Activated CD4-positive, alpha-beta T cell treated with anti-CD3 and anti-CD28 coated beads, Interleukin-2, amount 50 U/mL, for 16 hours (primary cell): ENCODE data around the gene MAP3K20.

Experiments used
- DNase-seq: peaks from one replicate; pipeline ENCODE4 v3.0.0-alpha.2; 2020

MAP3K20 gene

DNA sequence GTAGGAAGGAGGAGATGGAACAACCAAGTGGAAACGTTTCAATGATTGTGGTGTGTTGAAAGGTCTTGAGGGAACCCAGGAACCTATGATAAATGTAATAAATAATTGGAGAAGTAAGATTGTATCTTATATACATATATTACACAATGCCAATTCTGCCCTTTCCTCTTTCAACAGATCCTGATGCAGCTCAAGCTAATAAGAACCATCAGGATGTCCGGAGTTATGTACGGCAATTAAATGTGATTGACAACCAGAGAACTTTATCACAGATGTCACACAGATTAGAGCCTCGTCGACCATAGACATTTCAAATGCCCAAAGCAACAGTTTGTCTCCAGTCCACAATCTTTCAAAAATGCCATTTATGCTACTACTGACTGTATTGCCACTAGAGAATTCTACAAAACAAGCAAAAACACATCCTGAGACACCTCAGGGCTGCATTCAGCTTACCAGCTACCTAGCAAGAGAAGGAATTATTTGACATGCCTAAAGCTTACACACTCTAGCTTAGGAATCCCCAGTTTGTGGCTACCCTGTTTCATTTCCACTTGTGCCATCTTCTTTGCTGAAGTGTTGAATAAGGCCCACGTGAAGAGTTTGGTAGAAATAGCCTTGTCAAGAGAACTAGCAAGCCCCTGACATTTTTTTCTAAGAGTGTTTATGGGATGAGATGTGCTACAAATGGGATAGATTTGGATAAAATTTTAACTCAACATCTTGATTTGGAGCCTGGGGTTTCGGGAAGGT is 24.0 kb upstream of the MAP3K20 start:
- DNase-seq = no peak

- no peak for DNase-seq
These were observed 22.5 kb upstream of the MAP3K20 start for GRCh38 chr2:173053043-173053699.

GRCh38 chr2:173054466-173054865 is 21.2 kb upstream of the MAP3K20 start:
- no peak for DNase-seq

DNA sequence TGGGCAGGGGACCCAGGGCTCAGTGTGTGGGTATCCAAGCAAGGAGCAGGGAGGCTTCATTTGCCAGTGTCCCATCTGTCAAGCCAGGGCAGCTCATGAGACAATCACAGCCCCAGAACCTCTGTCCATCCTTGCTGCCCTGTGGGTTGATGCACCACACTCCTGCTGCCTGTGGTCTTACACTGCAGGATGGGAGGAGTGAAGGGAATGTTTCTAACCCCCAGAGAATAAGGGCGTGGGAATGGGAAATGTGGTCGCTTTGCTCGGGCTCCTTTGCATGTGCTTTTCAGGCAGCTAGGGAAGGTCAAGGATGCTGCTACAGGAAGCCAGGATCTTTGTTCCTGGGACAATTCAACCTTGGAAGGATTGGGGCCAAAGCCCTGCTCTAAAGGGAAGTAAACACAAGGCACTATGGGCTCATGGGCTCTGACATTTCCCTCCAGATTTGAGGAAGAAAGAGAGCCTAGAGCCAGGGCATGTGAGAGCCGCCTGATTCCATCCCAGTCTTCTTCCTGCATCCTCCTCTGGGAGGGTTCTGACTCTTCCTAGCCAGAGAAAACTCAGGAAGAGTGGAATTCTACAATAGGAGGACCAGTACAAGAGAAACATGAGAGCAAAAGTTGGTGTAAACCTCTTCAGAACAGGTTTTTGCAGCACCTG is 18.8 kb upstream of the MAP3K20 start:
- DNase-seq = no peak

DNA sequence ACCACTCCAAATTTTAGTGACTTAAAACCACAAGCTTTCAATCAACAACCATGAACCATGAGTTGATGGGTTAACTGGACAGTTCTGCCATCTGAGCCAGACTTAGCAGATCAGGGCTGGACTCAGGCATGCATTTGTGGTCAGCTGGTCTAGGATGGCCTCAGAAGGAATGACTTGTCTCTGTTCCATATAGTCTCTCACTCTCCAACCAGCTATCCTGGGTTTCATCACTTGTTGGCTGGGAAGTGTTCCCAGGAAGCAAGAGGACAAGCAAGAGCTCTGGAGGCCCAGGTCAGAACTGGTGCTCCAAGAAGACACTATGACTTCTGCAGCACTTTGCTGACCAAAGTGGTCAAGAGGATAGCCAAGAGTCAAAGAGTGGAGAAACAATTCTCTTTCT is 17.5 kb upstream of the MAP3K20 start:
- no peak for DNase-seq

- DNase-seq = no peak
These were observed 17.0 kb upstream of the MAP3K20 start for GRCh38 chr2:173058673-173059072.

DNA sequence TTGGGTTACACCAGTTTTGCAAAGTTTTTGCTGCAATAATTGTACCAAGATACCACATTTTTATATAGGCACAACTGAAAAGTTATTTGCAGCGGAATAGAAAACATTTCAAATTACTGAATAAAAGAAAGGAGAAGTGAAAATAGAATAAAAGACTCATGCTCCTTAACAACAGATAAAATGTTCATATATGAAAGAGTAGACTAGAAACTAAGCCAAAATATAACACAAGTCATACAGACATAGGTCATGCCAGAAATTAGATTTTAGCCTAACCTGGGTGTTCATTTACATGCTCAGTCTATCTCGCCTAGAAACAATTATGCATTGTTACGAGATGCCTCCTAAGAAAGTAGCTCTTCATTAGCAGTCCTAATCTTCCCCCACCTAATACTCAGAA is 16.4 kb upstream of the MAP3K20 start:
- DNase-seq = no peak

DNA sequence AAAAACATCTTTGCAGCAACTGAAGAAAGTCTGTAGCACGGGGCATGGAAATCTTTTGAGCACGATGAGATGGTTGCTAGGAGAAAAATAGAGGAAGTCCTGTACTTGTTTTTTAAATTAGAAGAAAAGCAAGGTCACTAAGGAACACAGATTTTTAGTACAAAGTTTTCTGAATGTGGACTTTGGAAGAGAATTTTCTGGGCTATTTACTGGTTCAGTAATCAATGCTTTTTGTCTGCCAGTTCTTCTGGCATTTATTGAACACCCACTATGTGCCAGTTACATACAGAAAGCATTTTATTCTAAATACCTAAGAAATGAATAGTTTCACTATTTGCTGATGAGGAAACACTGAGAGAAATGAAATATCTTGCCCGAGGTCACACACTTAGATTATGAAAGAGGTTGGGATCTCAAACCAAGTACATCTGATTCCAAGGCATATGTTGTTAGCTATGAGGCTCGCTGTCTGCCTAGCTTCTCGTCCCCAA is 15.6 kb upstream of the MAP3K20 start:
- no peak for DNase-seq

GRCh38 chr2:173062801-173063200 is 12.8 kb upstream of the MAP3K20 start:
- no peak for DNase-seq

DNA sequence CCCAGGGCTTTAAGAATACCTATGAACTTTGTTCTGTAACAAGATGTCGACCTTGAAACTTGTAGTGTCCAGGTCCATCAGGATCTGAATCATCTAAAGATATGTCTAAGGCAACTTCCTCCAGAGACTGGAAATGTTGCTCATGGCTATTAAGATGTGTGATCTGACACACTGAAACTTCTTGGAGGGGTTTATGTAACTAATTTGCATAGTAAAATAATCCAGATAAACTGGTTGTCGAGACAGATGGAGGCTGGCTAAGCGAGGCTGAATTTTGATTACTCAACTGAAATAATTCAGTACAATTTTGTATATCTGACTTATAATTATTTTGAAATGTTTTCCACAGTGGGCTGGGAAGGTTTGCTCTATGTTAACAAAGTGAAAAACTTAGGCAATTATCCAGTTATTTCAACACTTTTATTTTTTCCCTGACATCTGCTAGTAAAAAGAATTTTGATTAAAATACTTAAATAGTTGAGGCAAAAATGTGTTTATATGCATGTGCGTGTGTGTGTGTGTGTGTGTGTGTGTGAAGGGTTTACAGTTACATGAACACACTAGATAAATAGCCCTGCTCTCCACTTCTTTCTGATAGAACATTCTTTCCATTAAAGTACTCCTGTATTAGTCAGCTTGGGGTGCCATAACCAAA is 11.4 kb upstream of the MAP3K20 start:
- DNase-seq = no peak

- no peak for DNase-seq
These were observed 8.6 kb upstream of the MAP3K20 start for GRCh38 chr2:173066887-173067676.

DNA sequence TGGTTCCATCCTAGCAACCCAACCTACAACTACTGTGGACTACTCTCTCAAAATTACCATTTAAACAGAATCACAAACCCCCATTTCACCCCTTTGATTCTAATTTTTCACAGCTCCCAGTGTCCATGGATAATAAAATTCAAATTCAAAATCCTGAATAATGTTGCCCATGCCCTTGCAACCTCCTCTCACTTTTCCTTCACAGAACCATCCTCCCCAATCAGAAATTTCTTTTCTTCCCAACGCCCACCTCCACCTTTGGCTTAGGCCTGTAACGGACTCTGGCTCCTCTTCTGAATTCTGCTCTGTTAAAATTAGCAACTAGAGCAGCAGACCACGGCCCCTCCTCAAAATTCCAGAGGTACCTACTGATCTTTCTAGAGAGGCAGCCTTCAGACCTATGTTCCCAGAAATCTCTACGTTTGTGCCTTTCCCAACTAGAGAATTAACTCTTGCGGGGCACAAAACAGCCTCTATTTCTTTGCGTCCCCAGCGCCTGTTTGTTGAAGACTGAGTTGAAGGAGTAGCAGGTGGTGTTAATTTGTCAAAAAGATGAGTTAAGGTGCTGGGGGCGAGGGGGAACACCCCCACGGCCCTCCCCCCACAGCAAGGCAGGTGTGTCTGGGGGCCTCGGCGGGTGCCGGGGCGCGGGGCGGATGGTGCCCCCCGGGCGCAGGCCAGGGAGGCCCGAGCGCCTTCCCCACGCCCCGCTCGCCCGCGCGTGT is 428 bp upstream of the MAP3K20 start:
- no peak for DNase-seq

DNA sequence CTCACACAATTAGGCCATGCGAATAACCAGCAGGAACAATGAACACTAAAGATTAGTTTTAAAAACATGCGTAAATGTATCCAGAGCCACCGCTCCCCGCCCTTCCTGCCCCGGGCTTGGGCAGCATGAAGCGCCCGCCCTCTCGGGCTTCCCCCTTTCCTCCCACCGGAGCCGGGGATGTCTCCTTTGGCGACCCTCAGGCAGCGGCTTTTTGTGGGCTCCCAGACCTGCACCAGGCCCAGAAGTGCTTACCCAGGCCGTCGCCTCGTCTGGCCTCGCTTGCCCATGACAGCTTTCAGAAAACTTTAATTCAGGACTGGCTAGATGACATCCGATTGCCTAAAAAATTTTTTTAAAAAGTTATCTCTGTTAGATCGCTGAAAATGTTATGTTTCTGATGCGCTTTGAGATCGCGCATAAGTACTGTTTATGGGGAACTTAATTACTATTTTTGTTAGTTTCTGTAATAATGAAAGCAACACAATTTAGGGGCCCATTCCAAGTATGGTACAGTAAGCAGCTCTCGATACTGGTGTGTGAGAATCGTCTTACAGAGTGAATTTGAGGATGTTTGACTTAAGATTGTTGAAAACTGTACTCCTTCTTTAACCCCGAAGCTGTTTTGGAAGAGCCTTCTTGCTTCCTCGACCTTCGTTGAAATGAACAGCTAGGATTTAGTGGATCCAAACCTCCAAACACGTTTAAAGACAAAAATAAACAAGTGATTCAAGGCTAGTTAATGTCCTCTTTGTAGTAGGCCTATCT is 1.1 kb downstream of the MAP3K20 start:
- peak; percentile 27 for DNase-seq

- no peak for DNase-seq
These were observed 2.0 kb downstream of the MAP3K20 start for GRCh38 chr2:173077506-173078177.

DNA sequence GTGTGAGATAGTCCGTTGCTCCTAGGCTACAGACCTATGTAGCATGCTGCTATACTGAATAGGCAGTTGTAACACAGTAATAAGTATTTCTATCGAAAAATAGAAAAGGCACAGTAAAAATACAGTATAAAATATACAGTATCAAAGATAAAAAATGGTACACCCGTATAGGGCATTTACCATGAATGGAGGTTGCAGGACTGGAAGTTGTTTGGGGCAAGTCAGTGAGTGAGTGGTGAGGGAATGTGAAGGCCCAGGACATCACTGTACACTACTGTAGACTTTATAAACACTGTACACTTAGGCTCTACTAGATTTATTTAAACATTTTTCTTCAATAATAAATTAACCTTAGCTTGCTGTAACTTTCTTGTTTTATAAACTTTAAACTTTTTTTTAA is 3.5 kb downstream of the MAP3K20 start:
- no peak for DNase-seq

- no peak for DNase-seq
These were observed 4.6 kb downstream of the MAP3K20 start for GRCh38 chr2:173079973-173080860.

- no peak for DNase-seq
These were observed 11.0 kb downstream of the MAP3K20 start for GRCh38 chr2:173086518-173087213.

- DNase-seq = no peak
These were observed 11.6 kb downstream of the MAP3K20 start for GRCh38 chr2:173087214-173087581.
